Right atrium auricular region (tissue), 2 donors: ENCODE results near the gene CACNA2D3. TPM values are rescaled to one million over a fixed set of nuclear protein-coding genes. Genes with fewer than 3 reads are reported as not detected.

Experiments used
- DNase-seq: peaks from one replicate; pipeline ENCODE4 v3.0.0-alpha.2; 2019; ENCODE audit warnings: low spot score
- H3K27ac ChIP-seq, 2 donors: fragments of 200-600 bp; sonication (generic); 1 replicate in 1 of 2; 2 replicates in 1 of 2; pipeline ENCODE4 v1.5.1; 2016 to 2019
- H3K27me3 ChIP-seq, 2 donors: fragments of 200-600 bp; sonication (generic); one replicate each; pipeline versions ENCODE4 v1.5.1 to v1.6.0; 2017 to 2019
- H3K36me3 ChIP-seq: fragments of 200-600 bp; sonication (generic); one replicate; pipeline ENCODE4 v1.5.1; 2016
- H3K4me1 ChIP-seq, 2 donors: fragments of 200-600 bp; sonication (generic); one replicate each; pipeline versions ENCODE4 v1.5.1 to v1.6.0; 2017 to 2019
- H3K4me3 ChIP-seq, 2 donors: fragments of 200-600 bp; sonication (generic); 1 replicate in 1 of 2; 2 replicates in 1 of 2; pipeline ENCODE4 v1.5.1; 2017 to 2019; ENCODE audit warnings: mild to moderate bottlenecking in 1 of 2, moderate library complexity in 1 of 2
- H3K9me3 ChIP-seq, 2 donors: fragments of 200-600 bp; sonication (generic); one replicate each; pipeline ENCODE4 v1.5.1; 2019
- CTCF ChIP-seq, 2 donors: fragments of 200-600 bp; sonication (generic); IDR thresholded peaks; one replicate each; pipeline ENCODE4 v1.5.1; 2019; ENCODE audit warnings: antibody characterized with exemption in 2 of 2
- total RNA-seq, 2 donors: library from RNA; depleted of rRNA; stranded (reverse); fragments of >200 nt; gene quantifications; one replicate each; pipeline ENCODE4 v1.1.0, GENCODE V29; 2016

Gene CACNA2D3
- total RNA-seq, 2 donors from 2014 or later: 10.9 to 17.2 TPM

GRCh38 chr3:54527953-54528352, 405.6 kb downstream of the CACNA2D3 start:
- no peak for DNase-seq
- TF ChIP-seq CTCF (IDR thresholded peaks at IDR 0.05): no peak
- H3K27ac ChIP-seq: no peak overlapping the region

GRCh38 chr3:54528668-54529067, 406.3 kb downstream of the CACNA2D3 start:
- Histone ChIP-seq H3K4me3 (no peak overlapping the region), H3K27me3 (no peaks in the 10 kb centered on the region), H3K4me1 (peaks cover 0 to 8% of the 10 kb centered on the region in 2 donors), H3K36me3 (no peaks in the 10 kb centered on the region), H3K9me3 (peaks cover 0 to 26% of the 10 kb centered on the region in 2 donors), H3K27ac (no peak overlapping the region)
- no peak for DNase-seq
- no peak for TF ChIP-seq CTCF (IDR thresholded peaks at IDR 0.05)

More at GRCh38 chr3:54527953-54528352, 405.6 kb downstream of the CACNA2D3 start:
- peaks cover 0 to 31% of the 10 kb centered on the region in 2 donors for H3K9me3 ChIP-seq
- H3K36me3 ChIP-seq: no peaks in the 10 kb centered on the region
- H3K4me3 ChIP-seq: no peak overlapping the region
- peaks cover 0 to 8% of the 10 kb centered on the region in 2 donors for H3K4me1 ChIP-seq
- H3K27me3 ChIP-seq: no peaks in the 10 kb centered on the region

- peaks cover 0 to 8% of the 10 kb centered on the region in 2 donors for H3K4me1 ChIP-seq
- no peaks in the 10 kb centered on the region for H3K27me3 ChIP-seq
- no peak for TF ChIP-seq CTCF (IDR thresholded peaks at IDR 0.05)
- H3K9me3 ChIP-seq: peaks cover 0 to 13% of the 10 kb centered on the region in 2 donors
- no peak for DNase-seq
- no peak overlapping the region for H3K4me3 ChIP-seq
- H3K36me3 ChIP-seq: no peaks in the 10 kb centered on the region
- no peak overlapping the region for H3K27ac ChIP-seq
These were observed 407.7 kb downstream of the CACNA2D3 start for GRCh38 chr3:54530091-54530490.

GRCh38 chr3:54530944-54531343, 408.6 kb downstream of the CACNA2D3 start:
- peaks cover 0 to 5% of the 10 kb centered on the region in 2 donors for H3K9me3 ChIP-seq
- H3K36me3 ChIP-seq: no peaks in the 10 kb centered on the region
- DNase-seq: no peak
- no peak for TF ChIP-seq CTCF (IDR thresholded peaks at IDR 0.05)
- H3K4me3 ChIP-seq: no peak overlapping the region
- peaks cover 0 to 8% of the 10 kb centered on the region in 2 donors for H3K4me1 ChIP-seq
- no peaks in the 10 kb centered on the region for H3K27me3 ChIP-seq
- no peak overlapping the region for H3K27ac ChIP-seq

GRCh38 chr3:54531741-54532140, 409.4 kb downstream of the CACNA2D3 start:
- Histone ChIP-seq H3K27me3 (no peaks in the 10 kb centered on the region), H3K9me3 (no peaks in the 10 kb centered on the region), H3K4me1 (peaks cover 0 to 8% of the 10 kb centered on the region in 2 donors), H3K36me3 (no peaks in the 10 kb centered on the region), H3K27ac (no peak overlapping the region), H3K4me3 (no peak overlapping the region)
- no peak for DNase-seq
- TF ChIP-seq CTCF (IDR thresholded peaks at IDR 0.05): no peak

GRCh38 chr3:54533856-54534255, 411.5 kb downstream of the CACNA2D3 start:
- no peaks in the 10 kb centered on the region for H3K27me3 ChIP-seq
- H3K4me1 ChIP-seq: no peaks in the 10 kb centered on the region
- no peak overlapping the region for H3K4me3 ChIP-seq
- TF ChIP-seq CTCF (IDR thresholded peaks at IDR 0.05): no peak
- H3K9me3 ChIP-seq: no peaks in the 10 kb centered on the region
- no peak overlapping the region for H3K27ac ChIP-seq
- no peaks in the 10 kb centered on the region for H3K36me3 ChIP-seq
- DNase-seq: no peak
